ENCODE measurements around the gene TSEN54.

Gene TSEN54

DNA sequence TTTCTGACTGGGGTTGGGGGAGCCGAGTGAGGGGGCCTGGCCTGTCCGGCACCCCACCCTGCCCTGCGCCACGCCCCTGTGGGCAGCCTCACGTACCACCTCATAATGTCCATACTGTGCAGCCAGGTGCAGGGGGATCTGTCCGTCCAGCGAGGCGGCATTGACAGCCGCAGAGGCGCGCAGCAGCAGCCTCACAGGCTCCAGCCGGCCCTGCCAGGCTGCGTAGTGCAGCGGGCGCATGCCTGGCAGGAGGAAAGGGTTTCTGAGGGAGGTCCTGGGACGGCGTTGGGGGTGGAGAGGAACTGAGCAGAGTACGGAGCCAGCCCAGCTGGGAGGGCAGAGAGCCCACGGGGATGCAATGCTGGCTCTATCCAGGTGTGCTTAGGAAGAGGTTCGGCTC lies 9.4 kb upstream of the TSEN54 start:
- in situ Hi-C loops (cut with MboI; ENCODE audit: low pct_unique_long_range_greater_than_20kb, low sequenced_read_pairs, unreplicated experiment): no loop called here

DNA sequence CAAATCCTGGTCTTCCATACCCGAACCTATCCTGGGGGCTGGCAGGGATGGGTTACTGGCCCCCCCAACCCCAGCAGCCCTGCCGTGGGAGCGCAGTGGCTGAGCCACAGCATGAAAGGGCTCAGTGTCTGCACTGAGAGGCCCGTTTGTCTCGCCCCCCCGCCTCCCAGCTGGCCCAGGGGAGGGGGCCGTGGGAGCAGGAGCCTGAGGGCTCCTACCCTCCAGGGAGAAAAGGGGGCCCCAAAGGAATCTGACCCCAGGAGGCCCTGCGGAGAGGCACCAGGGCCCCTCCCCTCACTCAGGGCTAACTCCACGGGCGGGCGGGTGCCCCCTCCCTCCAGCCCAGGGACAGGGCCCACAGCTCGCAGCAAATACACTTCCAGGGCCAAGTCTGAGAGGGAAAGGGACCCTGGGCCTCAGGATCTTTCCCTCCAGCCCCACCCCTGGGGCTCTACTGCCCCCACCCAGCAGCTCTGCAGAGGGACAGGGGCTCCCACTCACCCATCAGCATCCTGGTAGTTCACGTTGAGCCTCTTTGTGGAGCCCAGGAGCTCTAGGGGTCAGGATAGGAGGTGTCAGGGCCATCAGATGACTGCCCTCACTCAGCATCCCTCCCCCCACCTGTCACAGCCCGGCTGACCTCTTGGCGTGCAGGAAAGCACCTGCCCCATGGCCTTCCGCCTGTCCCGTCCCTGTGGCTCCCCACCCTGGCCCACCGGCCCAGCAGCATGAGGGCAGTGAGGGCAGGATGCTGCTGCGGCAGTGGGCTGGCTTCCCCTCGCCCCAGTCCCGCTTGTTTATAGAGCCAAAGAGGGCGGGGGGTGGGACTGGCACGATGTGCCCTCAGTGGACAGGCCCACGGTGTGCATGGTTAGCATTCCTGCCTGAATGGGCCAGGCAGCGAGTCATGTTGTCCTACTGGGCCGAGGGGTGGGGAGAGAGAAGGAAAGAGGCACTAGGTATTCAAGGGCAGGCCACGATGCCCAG lies 8.3 kb upstream of the TSEN54 start:
- in situ Hi-C loops (cut with MboI; ENCODE audit: low pct_unique_long_range_greater_than_20kb, low sequenced_read_pairs, unreplicated experiment): no loop called here
- TF ChIP-seq CTCF (IDR thresholded peaks at IDR 0.05; ENCODE audit: extremely low read depth, insufficient read depth, missing control alignments): no peak
- DNase-seq (ENCODE audit: low spot score): no peak

More for the DNA sequence above, 9.4 kb upstream of the TSEN54 start:
- no peak for DNase-seq (ENCODE audit: low spot score)
- TF ChIP-seq CTCF (IDR thresholded peaks at IDR 0.05; ENCODE audit: extremely low read depth, insufficient read depth, missing control alignments): no peak

DNA sequence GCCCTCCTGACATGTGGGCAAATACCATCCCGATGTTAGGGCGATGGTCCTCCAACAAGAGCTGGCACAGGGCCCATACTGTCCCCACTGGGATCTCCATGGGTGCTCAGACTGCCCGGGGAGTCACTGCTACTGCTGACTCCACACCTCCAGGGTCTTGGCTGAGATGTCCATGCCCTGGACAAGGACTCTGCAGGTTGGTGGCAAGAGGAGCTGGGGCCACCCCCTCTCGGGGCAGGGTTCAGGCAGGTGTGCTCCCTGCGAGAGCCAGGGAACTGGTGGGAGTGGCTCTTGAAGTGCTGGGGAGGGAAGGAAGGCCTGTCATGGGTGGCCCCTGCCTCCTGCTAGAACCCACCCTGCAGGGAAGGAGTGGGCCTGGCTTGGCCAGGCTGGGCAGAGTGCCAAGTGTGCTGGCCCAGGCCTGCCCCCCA lies 7.4 kb upstream of the TSEN54 start:
- in situ Hi-C loops (cut with MboI; ENCODE audit: low pct_unique_long_range_greater_than_20kb, low sequenced_read_pairs, unreplicated experiment): no loop called here
- no peak for TF ChIP-seq CTCF (IDR thresholded peaks at IDR 0.05; ENCODE audit: extremely low read depth, insufficient read depth, missing control alignments)
- no peak for DNase-seq (ENCODE audit: low spot score)

GRCh38 chr17:75509528-75510258 lies 6.6 kb upstream of the TSEN54 start:
- DNase-seq (ENCODE audit: low spot score): no peak
- no peak for TF ChIP-seq CTCF (IDR thresholded peaks at IDR 0.05; ENCODE audit: extremely low read depth, insufficient read depth, missing control alignments)
- in situ Hi-C loops (cut with MboI; ENCODE audit: low pct_unique_long_range_greater_than_20kb, low sequenced_read_pairs, unreplicated experiment): no loop called here

DNA sequence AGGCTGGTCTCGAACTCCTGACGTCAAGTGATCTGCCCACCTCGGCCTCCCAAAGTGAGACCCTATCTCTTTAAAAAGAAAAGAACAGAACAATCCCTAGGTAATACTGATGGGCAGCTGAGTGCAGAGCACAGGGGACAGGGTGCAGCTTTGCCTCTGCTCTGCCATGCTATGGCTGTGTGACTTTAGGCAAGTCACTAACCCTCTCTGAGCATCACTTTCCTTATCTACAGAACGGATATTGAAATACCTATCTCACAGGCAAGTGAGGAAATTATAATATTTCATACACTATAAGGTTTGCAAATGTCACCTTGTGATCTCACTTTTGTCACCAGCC lies 5.1 kb upstream of the TSEN54 start:
- DNase-seq (ENCODE audit: low spot score): no peak
- TF ChIP-seq CTCF (IDR thresholded peaks at IDR 0.05; ENCODE audit: extremely low read depth, insufficient read depth, missing control alignments): no peak
- in situ Hi-C loops (cut with MboI; ENCODE audit: low pct_unique_long_range_greater_than_20kb, low sequenced_read_pairs, unreplicated experiment): no loop called here

GRCh38 chr17:75511610-75512575 lies 4.4 kb upstream of the TSEN54 start:
- TF ChIP-seq CTCF (IDR thresholded peaks at IDR 0.05; ENCODE audit: extremely low read depth, insufficient read depth, missing control alignments): no peak
- in situ Hi-C loops (cut with MboI; ENCODE audit: low pct_unique_long_range_greater_than_20kb, low sequenced_read_pairs, unreplicated experiment): no loop called here
- DNase-seq (ENCODE audit: low spot score): no peak

Data from GM13977 (cell line).